Measurements from ENCODE around the gene PCGF5. TPM values are rescaled to one million over a fixed set of nuclear protein-coding genes. Genes with fewer than 3 reads are reported as not detected.
"Not testable (repeated sequence)": the region's sequence is repeated elsewhere in the genome, so short reads cannot be mapped to it uniquely, and the experiment has no call there.

Gene PCGF5
- 10 to 100 TPM; 32.9 to 37.3 TPM for total RNA-seq

GRCh38 chr10:91220194-91220953 lies at the start of gene PCGF5:
Gene PCGF5 (plus strand): TSS chr10:91220663. CDS start chr10:91222872, 2,209 bp downstream.
- peak within 1 kb of the TSS; percentile 83 for H3K4me3 Mint-ChIP-seq
- ATAC-seq (replicated peaks) = peak; percentile 99
- H3K27ac Mint-ChIP-seq = peak within 1 kb of the TSS; percentile 78
- peaks cover 45% of the 10 kb centered on the region for H3K4me1 Mint-ChIP-seq
- no peaks in the 10 kb centered on the region for H3K27me3 Mint-ChIP-seq
- peaks cover 33% of the 10 kb centered on the region for H3K36me3 Mint-ChIP-seq (ENCODE audit: low read depth)
- H3K9me3 Mint-ChIP-seq = no peaks in the 10 kb centered on the region

DNA sequence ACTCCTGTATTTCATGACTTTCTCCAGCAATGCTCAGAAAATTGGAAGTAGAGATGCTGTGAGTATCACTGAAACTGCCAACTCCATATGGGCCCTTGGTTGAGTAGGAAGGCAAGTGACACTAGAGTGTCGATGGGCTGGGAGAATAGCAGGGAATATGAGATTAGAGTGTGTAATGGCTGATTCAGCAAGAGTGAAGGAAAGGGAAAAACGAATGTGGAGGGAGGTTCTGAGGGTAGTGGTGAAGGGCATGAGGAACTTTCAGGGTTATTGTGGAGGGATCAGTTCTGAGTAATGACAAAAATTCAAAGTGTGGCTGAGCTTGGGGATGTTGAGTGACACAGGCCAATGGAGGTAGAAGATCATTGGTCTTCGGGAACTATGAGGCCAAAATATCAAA lies 49.0 kb upstream of the PCGF5 start:
- H3K9me3 Mint-ChIP-seq = peaks cover 18% of the 10 kb centered on the region
- H3K36me3 Mint-ChIP-seq (ENCODE audit: low read depth) = peaks cover 25% of the 10 kb centered on the region
- no peaks in the 10 kb centered on the region for H3K27me3 Mint-ChIP-seq
- peaks cover 30% of the 10 kb centered on the region for H3K4me1 Mint-ChIP-seq
- peak; percentile 65 for ATAC-seq (replicated peaks)
- H3K4me3 Mint-ChIP-seq = peak overlapping the region; percentile 25
- H3K27ac Mint-ChIP-seq = peak overlapping the region; percentile 18

GRCh38 chr10:91172348-91172747 lies 48.1 kb upstream of the PCGF5 start:
- ATAC-seq (replicated peaks) = peak; percentile 59
- Mint-ChIP-seq H3K36me3 (ENCODE audit: low read depth) (peaks cover 28% of the 10 kb centered on the region), H3K9me3 (peaks cover 18% of the 10 kb centered on the region), H3K27ac (no peak overlapping the region), H3K4me3 (no peak overlapping the region), H3K4me1 (peaks cover 31% of the 10 kb centered on the region), H3K27me3 (no peaks in the 10 kb centered on the region)

DNA sequence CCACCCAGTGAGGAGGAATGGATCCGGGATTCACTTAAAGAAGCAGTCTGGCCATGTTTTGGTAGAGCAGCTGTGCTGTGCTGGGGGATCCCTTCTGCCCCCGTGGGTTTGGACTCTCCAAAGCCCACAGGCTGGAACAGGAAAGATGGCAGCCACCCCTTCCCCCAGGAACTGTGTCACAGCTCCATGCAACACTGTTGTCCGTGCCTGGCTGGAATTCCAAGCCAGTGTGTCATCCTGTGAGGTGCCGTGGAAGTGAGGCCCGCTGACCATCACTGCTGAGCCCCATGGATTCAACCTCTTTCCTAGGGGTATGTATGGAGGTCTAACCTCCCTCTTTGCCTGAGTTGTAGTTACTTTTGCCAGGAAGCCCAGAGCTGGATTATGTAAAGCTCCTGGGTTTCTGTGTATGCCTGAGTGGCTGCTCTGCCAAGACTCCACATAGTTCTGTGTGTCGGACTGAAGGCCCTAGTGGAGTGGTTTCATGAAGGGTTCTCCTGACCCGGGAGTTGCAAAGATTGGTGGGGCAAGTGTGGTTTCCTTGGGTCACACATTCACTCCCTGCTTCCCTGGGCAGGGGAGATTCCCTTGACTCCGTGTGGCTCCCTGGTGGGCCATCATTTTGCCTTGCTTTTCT lies 35.1 kb upstream of the PCGF5 start:
- ATAC-seq (replicated peaks) = no peak
- no peaks in the 10 kb centered on the region for H3K9me3 Mint-ChIP-seq
- peaks cover 58% of the 10 kb centered on the region for H3K4me1 Mint-ChIP-seq
- H3K4me3 Mint-ChIP-seq = no peak overlapping the region
- H3K36me3 Mint-ChIP-seq (ENCODE audit: low read depth) = no peaks in the 10 kb centered on the region
- H3K27ac Mint-ChIP-seq = peak overlapping the region; percentile 61
- H3K27me3 Mint-ChIP-seq = no peaks in the 10 kb centered on the region

DNA sequence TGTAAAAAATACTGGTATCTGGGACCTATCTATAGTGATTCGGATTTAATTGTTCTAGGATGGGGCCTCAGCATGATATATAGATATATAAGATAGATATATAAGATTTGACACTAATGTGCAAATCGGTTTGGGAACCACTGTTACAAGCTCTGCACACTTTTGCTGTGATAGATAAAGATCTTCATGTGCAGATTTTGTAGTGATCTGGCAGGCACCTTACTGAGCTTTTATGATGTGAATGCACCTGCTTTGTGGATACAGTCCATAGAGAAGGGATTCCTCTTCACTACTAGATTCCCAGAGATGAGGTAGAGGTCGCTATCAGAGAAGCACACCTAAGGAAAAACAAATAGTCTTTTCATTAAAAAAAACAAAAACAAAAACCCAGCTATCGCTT lies 33.3 kb upstream of the PCGF5 start:
- peaks cover 62% of the 10 kb centered on the region for H3K4me1 Mint-ChIP-seq
- no peaks in the 10 kb centered on the region for H3K9me3 Mint-ChIP-seq
- H3K36me3 Mint-ChIP-seq (ENCODE audit: low read depth) = no peaks in the 10 kb centered on the region
- no peaks in the 10 kb centered on the region for H3K27me3 Mint-ChIP-seq
- ATAC-seq (replicated peaks) = no peak
- no peak overlapping the region for H3K4me3 Mint-ChIP-seq
- H3K27ac Mint-ChIP-seq = no peak overlapping the region

- not testable (repeated sequence) for H3K36me3 Mint-ChIP-seq (ENCODE audit: low read depth); H3K27ac Mint-ChIP-seq; H3K4me3 Mint-ChIP-seq; H3K27me3 Mint-ChIP-seq; H3K9me3 Mint-ChIP-seq; ATAC-seq (replicated peaks)
- peaks cover 60% of the 10 kb centered on the region for H3K4me1 Mint-ChIP-seq
Measured at GRCh38 chr10:91188010-91188409, 32.5 kb upstream of the PCGF5 start.

DNA sequence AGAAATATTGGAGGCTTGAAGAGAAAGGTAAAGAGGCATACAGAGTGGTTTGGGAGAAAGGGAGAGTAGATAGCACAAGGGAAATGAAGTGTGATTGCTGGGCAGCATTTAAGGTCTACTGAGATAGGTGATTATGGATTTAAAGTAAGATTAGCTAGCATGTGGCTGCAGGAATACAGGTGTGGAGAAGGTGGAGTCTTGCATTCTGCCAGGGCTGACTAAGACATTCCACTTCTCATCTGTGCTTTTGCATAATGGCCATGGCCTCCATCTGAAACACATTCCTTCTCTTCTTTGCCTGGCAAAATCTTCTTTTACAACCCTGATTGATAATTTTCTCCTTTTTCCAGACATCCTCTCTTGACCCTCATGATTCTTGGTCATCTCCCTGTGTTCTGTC lies 31.6 kb upstream of the PCGF5 start:
- Mint-ChIP-seq H3K4me1 (peaks cover 60% of the 10 kb centered on the region), H3K36me3 (ENCODE audit: low read depth) (no peaks in the 10 kb centered on the region), H3K27me3 (no peaks in the 10 kb centered on the region), H3K9me3 (peaks cover 3% of the 10 kb centered on the region), H3K4me3 (no peak overlapping the region), H3K27ac (peak overlapping the region; percentile 21)
- no peak for ATAC-seq (replicated peaks)

DNA sequence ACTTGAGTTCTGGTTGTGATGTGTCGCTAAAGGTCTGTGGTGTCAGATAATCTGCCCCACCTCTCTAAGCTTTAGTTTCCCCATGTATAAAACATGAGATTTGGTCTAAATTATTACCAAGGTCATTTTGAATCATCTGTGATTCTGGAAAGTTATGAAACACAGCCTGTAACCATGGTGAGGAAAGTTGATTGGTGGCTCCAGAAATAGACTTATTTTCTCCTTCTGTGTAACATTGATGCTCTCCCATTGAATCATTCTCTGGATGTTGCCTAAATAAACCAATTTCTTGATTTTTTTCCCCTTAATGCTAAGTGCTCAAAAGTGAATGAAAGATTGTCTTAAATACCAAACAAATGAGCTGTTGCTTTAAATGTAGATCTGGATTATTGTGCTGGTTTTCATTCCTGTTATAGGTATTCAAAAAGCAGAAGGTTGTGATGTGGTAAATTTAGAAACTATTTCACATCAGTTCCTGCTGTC lies 30.0 kb upstream of the PCGF5 start:
- peak; percentile 15 for ATAC-seq (replicated peaks)
- Mint-ChIP-seq H3K27ac (peak overlapping the region; percentile 82), H3K36me3 (ENCODE audit: low read depth) (no peaks in the 10 kb centered on the region), H3K27me3 (no peaks in the 10 kb centered on the region), H3K4me1 (peaks cover 65% of the 10 kb centered on the region), H3K9me3 (peaks cover 3% of the 10 kb centered on the region), H3K4me3 (peak overlapping the region; percentile 32)

- Mint-ChIP-seq H3K9me3 (peaks cover 3% of the 10 kb centered on the region), H3K4me1 (peaks cover 61% of the 10 kb centered on the region), H3K27me3 (no peaks in the 10 kb centered on the region), H3K36me3 (ENCODE audit: low read depth) (no peaks in the 10 kb centered on the region), H3K27ac (peak overlapping the region; percentile 82), H3K4me3 (peak overlapping the region; percentile 32)
- peak; percentile 76 for ATAC-seq (replicated peaks)
Measured at GRCh38 chr10:91190876-91191583, 29.4 kb upstream of the PCGF5 start.

DNA sequence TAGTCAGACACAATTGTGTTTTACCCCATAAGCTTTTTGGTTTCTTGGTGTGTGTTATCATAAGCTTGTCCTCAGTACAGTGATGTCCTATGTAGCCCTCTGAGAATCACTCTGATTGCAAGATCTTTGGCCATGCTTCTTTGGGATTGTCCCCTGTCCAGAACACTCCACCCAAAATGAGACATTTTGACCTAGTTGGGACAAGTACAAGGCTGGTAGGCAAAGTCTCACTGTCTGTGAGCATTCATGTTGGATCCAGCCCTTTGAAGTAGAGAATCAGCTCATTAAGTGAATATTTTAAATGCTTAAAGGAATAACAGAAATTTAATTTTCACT lies 28.9 kb upstream of the PCGF5 start:
- Mint-ChIP-seq H3K27me3 (no peaks in the 10 kb centered on the region), H3K27ac (peak overlapping the region; percentile 82), H3K4me3 (peak overlapping the region; percentile 32), H3K9me3 (peaks cover 3% of the 10 kb centered on the region), H3K36me3 (ENCODE audit: low read depth) (no peaks in the 10 kb centered on the region), H3K4me1 (peaks cover 62% of the 10 kb centered on the region)
- ATAC-seq (replicated peaks) = peak; percentile 18

DNA sequence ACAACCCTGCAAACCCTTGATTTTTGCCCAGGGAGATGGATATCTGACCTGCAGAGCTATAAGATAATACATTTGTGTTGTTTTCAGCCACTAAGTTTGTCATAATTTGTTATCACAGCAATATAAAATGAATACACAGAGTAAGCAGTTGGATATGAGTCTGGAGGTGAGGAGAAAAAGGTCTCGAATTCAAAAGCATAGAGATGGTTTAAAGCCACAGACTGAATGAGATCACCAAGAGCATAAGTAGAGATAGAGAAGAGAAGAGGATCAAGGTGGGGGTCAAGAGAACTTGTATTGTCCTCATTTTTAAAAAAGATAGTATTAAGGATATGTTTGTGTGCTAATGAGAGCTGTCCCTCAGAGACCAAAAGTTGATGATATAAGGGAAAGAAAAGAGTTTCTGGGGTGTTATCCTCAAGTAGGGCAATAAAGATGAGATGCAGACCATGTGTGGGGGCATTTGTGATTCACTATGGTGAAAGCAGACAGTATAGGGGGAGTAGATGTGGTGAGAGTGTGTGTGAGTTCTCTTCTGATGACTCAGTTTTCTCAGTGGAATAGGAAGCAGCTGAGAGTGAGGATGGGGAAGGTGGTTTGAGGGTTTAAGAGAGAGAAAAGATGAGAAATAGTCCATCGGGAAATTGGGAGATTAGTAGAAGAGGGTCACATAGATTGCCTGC lies 25.8 kb upstream of the PCGF5 start:
- Mint-ChIP-seq H3K4me3 (peak overlapping the region; percentile 49), H3K4me1 (peaks cover 68% of the 10 kb centered on the region), H3K27ac (peak overlapping the region; percentile 83), H3K9me3 (peaks cover 3% of the 10 kb centered on the region), H3K27me3 (no peaks in the 10 kb centered on the region), H3K36me3 (ENCODE audit: low read depth) (peaks cover 8% of the 10 kb centered on the region)
- ATAC-seq (replicated peaks) = peak; percentile 79

- no peak for ATAC-seq (replicated peaks)
- Mint-ChIP-seq H3K27ac (peak overlapping the region; percentile 21), H3K4me3 (peak overlapping the region; percentile 9), H3K4me1 (peaks cover 70% of the 10 kb centered on the region), H3K9me3 (peaks cover 3% of the 10 kb centered on the region), H3K27me3 (no peaks in the 10 kb centered on the region), H3K36me3 (ENCODE audit: low read depth) (peaks cover 8% of the 10 kb centered on the region)
Measured at GRCh38 chr10:91196268-91197048, 24.0 kb upstream of the PCGF5 start.

- Mint-ChIP-seq H3K36me3 (ENCODE audit: low read depth) (peaks cover 8% of the 10 kb centered on the region), H3K4me1 (peaks cover 72% of the 10 kb centered on the region), H3K4me3 (peak overlapping the region; percentile 9), H3K27ac (peak overlapping the region; percentile 21), H3K9me3 (peaks cover 3% of the 10 kb centered on the region), H3K27me3 (no peaks in the 10 kb centered on the region)
- ATAC-seq (replicated peaks) = no peak
Measured at GRCh38 chr10:91197127-91197526, 23.3 kb upstream of the PCGF5 start.

Measured in activated T-helper 17 cell treated with anti-CD3 and anti-CD28 coated beads, Interleukin-2, amount 50 U/mL, for 72 hours (primary cell).